22Rv1 (cell line): ENCODE measurements around the gene FBN2.

Source experiments
- ZFX ChIP-seq: fragments of 450-650 bp; IDR thresholded peaks from 2 replicates; pipeline ENCODE4 v1.6.1; 2017; ENCODE audit warnings: antibody characterized with exemption, borderline replicate concordance
- TF ChIP-seq, protein P1 (sequence below): fragments of 450-650 bp; IDR thresholded peaks from 2 replicates; pipeline ENCODE4 v1.5.1; 2017; ENCODE audit warnings: mild to moderate bottlenecking

DNA sequence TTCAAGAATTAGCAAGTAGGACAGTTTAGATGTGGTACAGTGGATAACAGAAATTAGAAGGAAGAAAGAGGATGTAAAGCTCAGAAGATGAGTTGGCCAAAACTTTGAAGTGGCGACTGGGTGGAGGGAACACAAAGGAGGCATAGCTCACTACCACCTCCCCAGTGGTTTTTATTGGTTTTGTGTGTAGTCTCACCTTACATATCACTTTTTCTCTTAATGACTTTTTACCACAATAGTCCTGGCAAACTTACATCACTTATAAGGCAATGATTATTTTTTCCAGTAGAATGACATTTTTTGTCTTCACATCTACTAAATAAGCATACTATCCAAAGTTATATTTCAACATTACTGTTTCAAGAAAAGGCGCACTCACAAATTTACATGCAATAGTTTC, 49.2 kb upstream of the FBN2 start:
- TF ChIP-seq, protein P1, sequence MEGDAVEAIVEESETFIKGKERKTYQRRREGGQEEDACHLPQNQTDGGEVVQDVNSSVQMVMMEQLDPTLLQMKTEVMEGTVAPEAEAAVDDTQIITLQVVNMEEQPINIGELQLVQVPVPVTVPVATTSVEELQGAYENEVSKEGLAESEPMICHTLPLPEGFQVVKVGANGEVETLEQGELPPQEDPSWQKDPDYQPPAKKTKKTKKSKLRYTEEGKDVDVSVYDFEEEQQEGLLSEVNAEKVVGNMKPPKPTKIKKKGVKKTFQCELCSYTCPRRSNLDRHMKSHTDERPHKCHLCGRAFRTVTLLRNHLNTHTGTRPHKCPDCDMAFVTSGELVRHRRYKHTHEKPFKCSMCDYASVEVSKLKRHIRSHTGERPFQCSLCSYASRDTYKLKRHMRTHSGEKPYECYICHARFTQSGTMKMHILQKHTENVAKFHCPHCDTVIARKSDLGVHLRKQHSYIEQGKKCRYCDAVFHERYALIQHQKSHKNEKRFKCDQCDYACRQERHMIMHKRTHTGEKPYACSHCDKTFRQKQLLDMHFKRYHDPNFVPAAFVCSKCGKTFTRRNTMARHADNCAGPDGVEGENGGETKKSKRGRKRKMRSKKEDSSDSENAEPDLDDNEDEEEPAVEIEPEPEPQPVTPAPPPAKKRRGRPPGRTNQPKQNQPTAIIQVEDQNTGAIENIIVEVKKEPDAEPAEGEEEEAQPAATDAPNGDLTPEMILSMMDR: no peak
- no peak for TF ChIP-seq ZFX
